ENCODE measurements around the gene ACTRT3.
A peak's percentile ranks its signal among the peaks of the same experiment; 100 is the strongest.
"Not testable (repeated sequence)": the region's sequence is repeated elsewhere in the genome, so short reads cannot be mapped to it uniquely, and the experiment has no call there.

Gene ACTRT3

GRCh38 chr3:169772897-169773816 is 3.8 kb upstream of the ACTRT3 start, which contains the start of gene MYNN:
MYNN (plus strand) TSS chr3:169773396; CDS start chr3:169774296, 900 bp downstream.
- peak; percentile 84 to 87 for DNase-seq (ENCODE audit: low read depth in 2 of 2)

- peak in 1 of 2 donors; percentile 43 for DNase-seq (ENCODE audit: low read depth in 2 of 2)
Measured at GRCh38 chr3:169772305-169772896, 3.0 kb upstream of the ACTRT3 start.

GRCh38 chr3:169771497-169772304 is 2.3 kb upstream of the ACTRT3 start:
- DNase-seq (ENCODE audit: low read depth in 2 of 2): peak in 1 of 2 donors; percentile 41

- DNase-seq (ENCODE audit: low read depth in 2 of 2): peak; percentile 81 to 84
Measured at GRCh38 chr3:169764882-169765612, 4.3 kb downstream of the ACTRT3 start, which contains the start of gene TERC. TERC (minus strand) TSS chr3:169765060.

GRCh38 chr3:169764312-169764881 is 5.0 kb downstream of the ACTRT3 start:
- peak in 1 of 2 donors; percentile 29 for DNase-seq (ENCODE audit: low read depth in 2 of 2)

- no peak for DNase-seq (ENCODE audit: low read depth in 2 of 2)
Measured at GRCh38 chr3:169760479-169760878, 8.9 kb downstream of the ACTRT3 start.

GRCh38 chr3:169759256-169759655 is 10.1 kb downstream of the ACTRT3 start:
- DNase-seq (ENCODE audit: low read depth in 2 of 2): no peak

- DNase-seq (ENCODE audit: low read depth in 2 of 2): no peak
Measured at GRCh38 chr3:169758359-169758994, 10.9 kb downstream of the ACTRT3 start.

- DNase-seq (ENCODE audit: low read depth in 2 of 2): no peak
Measured at GRCh38 chr3:169755488-169755887, 13.9 kb downstream of the ACTRT3 start.

- DNase-seq (ENCODE audit: low read depth in 2 of 2): no peak
Measured at GRCh38 chr3:169754711-169755110, 14.7 kb downstream of the ACTRT3 start.

- DNase-seq (ENCODE audit: low read depth in 2 of 2): no peak
Measured at GRCh38 chr3:169751875-169752274, 17.5 kb downstream of the ACTRT3 start.

- no peak for DNase-seq (ENCODE audit: low read depth in 2 of 2)
Measured at GRCh38 chr3:169750665-169751064, 18.7 kb downstream of the ACTRT3 start.

GRCh38 chr3:169748670-169749069 is 20.7 kb downstream of the ACTRT3 start:
- DNase-seq (ENCODE audit: low read depth in 2 of 2): no peak

GRCh38 chr3:169746924-169747323 is 22.4 kb downstream of the ACTRT3 start:
- DNase-seq (ENCODE audit: low read depth in 2 of 2): no peak

- no peak for DNase-seq (ENCODE audit: low read depth in 2 of 2)
Measured at GRCh38 chr3:169744366-169745054, 24.9 kb downstream of the ACTRT3 start.

GRCh38 chr3:169739067-169739466 is 30.3 kb downstream of the ACTRT3 start:
- no peak for DNase-seq (ENCODE audit: low read depth in 2 of 2)

GRCh38 chr3:169731857-169732256 is 37.5 kb downstream of the ACTRT3 start:
- not testable (repeated sequence) for DNase-seq (ENCODE audit: low read depth in 2 of 2)

- no peak for DNase-seq (ENCODE audit: low read depth in 2 of 2)
Measured at GRCh38 chr3:169722724-169723123, 46.6 kb downstream of the ACTRT3 start.

GRCh38 chr3:169718415-169718814 is 50.9 kb downstream of the ACTRT3 start:
- DNase-seq (ENCODE audit: low read depth in 2 of 2): not testable (repeated sequence)
